ENCODE data around the gene SLC41A1.
"Not testable (repeated sequence)": the region's sequence is repeated elsewhere in the genome, so short reads cannot be mapped to it uniquely, and the experiment has no call there.

Gene SLC41A1

GRCh38 chr1:205812878-205813754, at the start of gene SLC41A1:
TSS of gene SLC41A1 (minus strand) at chr1:205813198. CDS start at chr1:205810441, 2,757 bp downstream.
- peak; percentile 86 for DNase-seq (ENCODE audit: low read depth)

GRCh38 chr1:205861540-205861939, 48.5 kb upstream of the SLC41A1 start:
- DNase-seq (ENCODE audit: low read depth): no peak

- DNase-seq (ENCODE audit: low read depth): no peak
Measured at GRCh38 chr1:205858141-205858961, 45.4 kb upstream of the SLC41A1 start.

- DNase-seq (ENCODE audit: low read depth): not testable (repeated sequence)
Measured at GRCh38 chr1:205857501-205857900, 44.5 kb upstream of the SLC41A1 start.

GRCh38 chr1:205856433-205856832, 43.4 kb upstream of the SLC41A1 start:
- DNase-seq (ENCODE audit: low read depth): no peak

GRCh38 chr1:205852969-205853368, 40.0 kb upstream of the SLC41A1 start:
- DNase-seq (ENCODE audit: low read depth): no peak

- DNase-seq (ENCODE audit: low read depth): no peak
Measured at GRCh38 chr1:205851993-205852392, 39.0 kb upstream of the SLC41A1 start.

GRCh38 chr1:205849619-205850355, 36.8 kb upstream of the SLC41A1 start, which contains the start of gene PM20D1:
TSS of gene PM20D1 (minus strand) at chr1:205850132. CDS start at chr1:205850072, 60 bp downstream.
- DNase-seq (ENCODE audit: low read depth): peak; percentile 61

- no peak for DNase-seq (ENCODE audit: low read depth)
Measured at GRCh38 chr1:205843036-205843859, 30.2 kb upstream of the SLC41A1 start.

- DNase-seq (ENCODE audit: low read depth): no peak
Measured at GRCh38 chr1:205842229-205842628, 29.2 kb upstream of the SLC41A1 start.

GRCh38 chr1:205840146-205840923, 27.3 kb upstream of the SLC41A1 start:
- DNase-seq (ENCODE audit: low read depth): no peak

GRCh38 chr1:205837382-205837970, 24.5 kb upstream of the SLC41A1 start:
- no peak for DNase-seq (ENCODE audit: low read depth)

- no peak for DNase-seq (ENCODE audit: low read depth)
Measured at GRCh38 chr1:205834751-205835150, 21.8 kb upstream of the SLC41A1 start.

- no peak for DNase-seq (ENCODE audit: low read depth)
Measured at GRCh38 chr1:205832326-205832751, 19.3 kb upstream of the SLC41A1 start.

- no peak for DNase-seq (ENCODE audit: low read depth)
Measured at GRCh38 chr1:205827623-205828022, 14.6 kb upstream of the SLC41A1 start.

- no peak for DNase-seq (ENCODE audit: low read depth)
Measured at GRCh38 chr1:205826995-205827394, 14.0 kb upstream of the SLC41A1 start.

- DNase-seq (ENCODE audit: low read depth): no peak
Measured at GRCh38 chr1:205826016-205826806, 13.2 kb upstream of the SLC41A1 start.

- no peak for DNase-seq (ENCODE audit: low read depth)
Measured at GRCh38 chr1:205824180-205824579, 11.2 kb upstream of the SLC41A1 start.

GRCh38 chr1:205823260-205823659, 10.3 kb upstream of the SLC41A1 start:
- not testable (repeated sequence) for DNase-seq (ENCODE audit: low read depth)
